Endothelial cell of umbilical vein (primary cell): ENCODE data around the gene HYLS1. TPM values are rescaled to one million over a fixed set of nuclear protein-coding genes. Genes with fewer than 3 reads are reported as not detected.

Experiments used
- BruUV-seq: library from RNA; stranded (reverse); fragments of 400-500 nt; replicated peaks from 2 replicates; lab custom pipeline; 2021; lab: Mats Ljungman, UMichigan
- CTCF ChIA-PET: fragments of 300-600, 350-600 bp; sonication (Branson Sonifier 250); formaldehyde crosslinking; loops from one replicate; lab custom pipeline; 2021; ENCODE audit warnings: antibody characterized with exemption, inconsistent platforms; lab: Charles Lee
- POLR2A ChIA-PET: fragments of 300-600, 350-600 bp; sonication (Branson Sonifier 250); formaldehyde crosslinking; loops from one replicate; lab custom pipeline; 2021; ENCODE audit warnings: antibody characterized with exemption, inconsistent platforms; lab: Charles Lee
- DNase-seq: peaks from one replicate; pipeline ENCODE4 v3.0.0-alpha.2; 2011; ENCODE audit warnings: low read depth, low spot score
- FAIRE-seq: peaks from 2 replicates; lab custom pipeline; 2011; peaks lifted over from hg19 to GRCh38; lab: Jason Lieb, UNC
- H2AFZ ChIP-seq: 2 replicates; pipeline ENCODE4 v1.6.0; 2012; ENCODE audit warnings: low read depth, low read length, control low read depth, inconsistent platforms
- H3K27ac ChIP-seq: 2 replicates; pipeline ENCODE4 v1.5.1; 2011; ENCODE audit warnings: low read depth, mild to moderate bottlenecking, control low read depth, low read length, moderate library complexity; ENCODE audit not compliant: insufficient read depth
- H3K27me3 ChIP-seq, 2 experiments: 2 replicates each; pipeline versions ENCODE4 v1.6.0 to v1.6.1; 2011; ENCODE audit warnings: low read length in 2 of 2, mixed read lengths in 1 of 2; ENCODE audit not compliant: control insufficient read depth in 2 of 2, insufficient read depth in 2 of 2
- H3K36me3 ChIP-seq, 2 experiments: 2 replicates in 1 of 2; 3 replicates in 1 of 2; pipeline ENCODE4 v1.5.1; 2011; ENCODE audit warnings: low read length in 2 of 2, mild to moderate bottlenecking in 1 of 2, moderate library complexity in 1 of 2; ENCODE audit not compliant: control insufficient read depth in 2 of 2, insufficient read depth in 2 of 2; ENCODE audit errors: extremely low read depth in 1 of 2
- H3K4me1 ChIP-seq: 3 replicates; pipeline ENCODE4 v1.5.1; 2011; ENCODE audit warnings: mild to moderate bottlenecking, low read length; ENCODE audit not compliant: control insufficient read depth, insufficient read depth; ENCODE audit errors: extremely low read depth
- H3K4me2 ChIP-seq: 2 replicates; pipeline ENCODE4 v1.6.1; 2011; ENCODE audit warnings: low read length, control low read depth, mixed read lengths; ENCODE audit not compliant: insufficient read depth
- H3K4me3 ChIP-seq, 3 experiments: fragments of 200-600 bp in 1 of 3; sonication (generic), shearing (Covaris generic) in 1 of 3; replicated peaks in 1 of 3; 2 replicates each; pipeline ENCODE4 v1.5.1; 2011 to 2016; ENCODE audit warnings: control low read depth in 3 of 3, low read length in 3 of 3, mild to moderate bottlenecking in 2 of 3, inconsistent platforms in 1 of 3, low read depth in 1 of 3, moderate library complexity in 1 of 3; ENCODE audit not compliant: insufficient read depth in 1 of 3
- H3K79me2 ChIP-seq: 2 replicates; pipeline ENCODE4 v1.6.0; 2012; ENCODE audit warnings: low read length, inconsistent platforms; ENCODE audit not compliant: control insufficient read depth, insufficient read depth
- H3K9ac ChIP-seq: replicated peaks from 2 replicates; pipeline ENCODE3; 2011; ENCODE audit warnings: low read length, control low read depth; ENCODE audit not compliant: insufficient read depth; ENCODE audit errors: extremely low read depth
- H3K9me1 ChIP-seq: replicated peaks from 3 replicates; pipeline ENCODE4 v1.6.0; 2011; ENCODE audit warnings: mild to moderate bottlenecking, low read length; ENCODE audit not compliant: control insufficient read depth, insufficient read depth; ENCODE audit errors: extremely low read depth
- H3K9me3 ChIP-seq: replicated peaks from 2 replicates; pipeline ENCODE4 v1.5.1; 2012; ENCODE audit warnings: low read length, inconsistent platforms; ENCODE audit not compliant: control insufficient read depth, insufficient read depth
- H4K20me1 ChIP-seq: replicated peaks from 2 replicates; pipeline ENCODE3; 2011; ENCODE audit warnings: mild to moderate bottlenecking, low read length; ENCODE audit not compliant: control insufficient read depth, insufficient read depth; ENCODE audit errors: extremely low read depth
- CTCF ChIP-seq, 2 donors: IDR thresholded peaks; 1 replicate in 1 of 2; 2 replicates in 1 of 2; pipeline ENCODE4 v1.5.1; 2011; ENCODE audit warnings: low read length in 2 of 2, mild to moderate bottlenecking in 2 of 2, moderate library complexity in 2 of 2, control low read depth in 1 of 2, inconsistent platforms in 1 of 2, low read depth in 1 of 2; ENCODE audit not compliant: insufficient read depth in 1 of 2; ENCODE audit errors: extremely low read depth in 1 of 2
- EZH2 ChIP-seq: IDR thresholded peaks from 2 replicates; pipeline ENCODE4 v1.6.1; 2012; ENCODE audit warnings: borderline replicate concordance, low read depth, mild to moderate bottlenecking, moderate library complexity, low read length, inconsistent platforms; ENCODE audit not compliant: severe bottlenecking
- FOS ChIP-seq: IDR thresholded peaks from 2 replicates; pipeline ENCODE4 v1.6.1; 2011; ENCODE audit warnings: mild to moderate bottlenecking, low read length, moderate library complexity, borderline replicate concordance; ENCODE audit not compliant: insufficient read depth
- GATA2 ChIP-seq: IDR thresholded peaks from 2 replicates; pipeline ENCODE4 v1.7.0; 2011; ENCODE audit warnings: low read depth, mild to moderate bottlenecking, moderate library complexity, mixed read lengths, low read length; ENCODE audit not compliant: insufficient read length, insufficient read depth
- JUN ChIP-seq: IDR thresholded peaks from 2 replicates; pipeline ENCODE4 v1.6.1; 2011; ENCODE audit warnings: borderline replicate concordance, low read depth; ENCODE audit not compliant: insufficient read length, insufficient read depth
- MYC ChIP-seq: IDR thresholded peaks from one replicate; pipeline ENCODE4 v1.6.1; 2011; ENCODE audit warnings: mild to moderate bottlenecking, low read depth, low read length
- POLR2A ChIP-seq: IDR thresholded peaks from 2 replicates; pipeline ENCODE4 v1.6.1; 2012; ENCODE audit warnings: low read depth, mild to moderate bottlenecking, control low read depth, low read length
- POLR2AphosphoS5 ChIP-seq: IDR thresholded peaks from 2 replicates; pipeline ENCODE4 v1.6.1; 2012; ENCODE audit warnings: low read depth, mild to moderate bottlenecking, control low read depth, low read length, moderate library complexity; ENCODE audit not compliant: insufficient read depth
- dilution Hi-C: fragments of 300-500 bp; cut with MboI; formaldehyde crosslinking; loops from one replicate; pipeline ENCODE4 v1.15.0; 2019; ENCODE audit warnings: low sequenced_read_pairs; ENCODE audit not compliant: extremely low pct_ligation_motif_present
- intact Hi-C: fragments of 100-400 bp; cut with micrococcal nuclease; formaldehyde crosslinking; loops from one replicate; pipeline ENCODE4 v1.10.0; 2022
- polyA plus RNA-seq, 4 experiments: library from polyadenylated mRNA; depleted of rRNA in 3 of 4; stranded (reverse) in 3 of 4; unstranded in 1 of 4; fragments of >200 nt; gene quantifications; 2 replicates each; pipeline versions ENCODE4 v1.2.1 to v1.2.3, GENCODE V29; 2011 to 2012; ENCODE audit warnings: missing spikeins in 1 of 4
- total RNA-seq: library from RNA; stranded (reverse); gene quantifications from 2 replicates; pipeline ENCODE4 v1.2.3, GENCODE V29; 2021
- TF ChIP-seq, protein P1 (sequence below): IDR thresholded peaks from 2 replicates; pipeline ENCODE4 v1.6.1; 2011; ENCODE audit not compliant: insufficient read depth, insufficient read length

The HYLS1 gene
- total and polyA plus RNA-seq, 2 donors (not counting 3 experiments of a cell fraction or from before 2014, with no cell fraction given), result 4.7 to 12.6 TPM

GRCh38 chr11:125935056-125935455 is 47.6 kb downstream of the HYLS1 start:
- intact Hi-C loops, result no loop called here
- no peaks in the 10 kb centered on the region for H3K4me1 ChIP-seq
- H3K27ac ChIP-seq, result no peak overlapping the region
- ChIA-PET CTCF (no interaction called here), POLR2A (no interaction called here)
- dilution Hi-C loops, result no loop called here
- no peak overlapping the region for H3K9ac ChIP-seq
- TF ChIP-seq EZH2 (no peak), CTCF (IDR thresholded peaks at IDR 0.05; ENCODE audit: extremely low read depth in 1 of 2, insufficient read depth in 1 of 2, low read depth in 1 of 2, low read length in 2 of 2) (no peak), JUN (no peak)
- H3K9me3 ChIP-seq, result no peaks in the 10 kb centered on the region
- DNase-seq, result no peak
- no peaks in the 10 kb centered on the region for H4K20me1 ChIP-seq
- H3K4me3 ChIP-seq, result no peak overlapping the region
- no peak overlapping the region for H2AFZ ChIP-seq
- peaks cover 0 to 2% of the 10 kb centered on the region in 2 experiments for H3K27me3 ChIP-seq
- no TSS peak for BruUV-seq
- H3K79me2 ChIP-seq, result no peaks in the 10 kb centered on the region
- no peak overlapping the region for H3K4me2 ChIP-seq
- H3K9me1 ChIP-seq, result no peaks in the 10 kb centered on the region
- H3K36me3 ChIP-seq, result no peaks in the 10 kb centered on the region
- no peak for FAIRE-seq

GRCh38 chr11:125935618-125936199 is 48.2 kb downstream of the HYLS1 start:
- TF ChIP-seq, protein P1, sequence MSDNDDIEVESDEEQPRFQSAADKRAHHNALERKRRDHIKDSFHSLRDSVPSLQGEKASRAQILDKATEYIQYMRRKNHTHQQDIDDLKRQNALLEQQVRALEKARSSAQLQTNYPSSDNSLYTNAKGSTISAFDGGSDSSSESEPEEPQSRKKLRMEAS, result no peak
- no peak for TF ChIP-seq FOS
- TF ChIP-seq POLR2A, result no peak
- no peak for TF ChIP-seq CTCF (IDR thresholded peaks at IDR 0.05; ENCODE audit: extremely low read depth in 1 of 2, insufficient read depth in 1 of 2, low read depth in 1 of 2, low read length in 2 of 2)
- no peak for TF ChIP-seq JUN
- TF ChIP-seq POLR2AphosphoS5, result no peak
- TF ChIP-seq MYC, result no peak
- no peak for TF ChIP-seq EZH2
- TF ChIP-seq GATA2, result no peak
- FAIRE-seq, result no peak
- POLR2A ChIA-PET, result no interaction called here
- Histone ChIP-seq H3K36me3 (no peaks in the 10 kb centered on the region), H3K4me1 (no peaks in the 10 kb centered on the region), H3K4me3 (no peak overlapping the region), H3K9me1 (no peaks in the 10 kb centered on the region), H3K9me3 (no peaks in the 10 kb centered on the region), H3K27me3 (peaks cover 0 to 2% of the 10 kb centered on the region in 2 experiments), H3K27ac (no peak overlapping the region), H3K9ac (no peak overlapping the region), H2AFZ (no peak overlapping the region), H3K79me2 (no peaks in the 10 kb centered on the region), H3K4me2 (no peak overlapping the region), H4K20me1 (no peaks in the 10 kb centered on the region)
- no TSS peak for BruUV-seq
- DNase-seq, result no peak
- intact Hi-C loops (no loop called here), dilution Hi-C loops (no loop called here)
- CTCF ChIA-PET, result interaction anchor here (0.9 to 10.5 kb wide), 3 partner anchors 14 to 257 kb away, joined by 3 to 147 read pairs (median 3); no protein-coding TSS in a partner anchor
